ENCODE results near the gene KCNJ4.

Gene KCNJ4

GRCh38 chr22:38452373-38453065 is 2.5 kb downstream of the KCNJ4 start:
- no peak overlapping the region for H3K4me3 ChIP-seq (ENCODE audit: low read depth, low read length)
- no peak for DNase-seq (ENCODE audit: low read depth)
- TF ChIP-seq, protein P1, sequence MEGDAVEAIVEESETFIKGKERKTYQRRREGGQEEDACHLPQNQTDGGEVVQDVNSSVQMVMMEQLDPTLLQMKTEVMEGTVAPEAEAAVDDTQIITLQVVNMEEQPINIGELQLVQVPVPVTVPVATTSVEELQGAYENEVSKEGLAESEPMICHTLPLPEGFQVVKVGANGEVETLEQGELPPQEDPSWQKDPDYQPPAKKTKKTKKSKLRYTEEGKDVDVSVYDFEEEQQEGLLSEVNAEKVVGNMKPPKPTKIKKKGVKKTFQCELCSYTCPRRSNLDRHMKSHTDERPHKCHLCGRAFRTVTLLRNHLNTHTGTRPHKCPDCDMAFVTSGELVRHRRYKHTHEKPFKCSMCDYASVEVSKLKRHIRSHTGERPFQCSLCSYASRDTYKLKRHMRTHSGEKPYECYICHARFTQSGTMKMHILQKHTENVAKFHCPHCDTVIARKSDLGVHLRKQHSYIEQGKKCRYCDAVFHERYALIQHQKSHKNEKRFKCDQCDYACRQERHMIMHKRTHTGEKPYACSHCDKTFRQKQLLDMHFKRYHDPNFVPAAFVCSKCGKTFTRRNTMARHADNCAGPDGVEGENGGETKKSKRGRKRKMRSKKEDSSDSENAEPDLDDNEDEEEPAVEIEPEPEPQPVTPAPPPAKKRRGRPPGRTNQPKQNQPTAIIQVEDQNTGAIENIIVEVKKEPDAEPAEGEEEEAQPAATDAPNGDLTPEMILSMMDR (IDR thresholded peaks at IDR 0.05; ENCODE audit: control insufficient read depth, extremely low read depth, insufficient read depth) = no peak

DNA sequence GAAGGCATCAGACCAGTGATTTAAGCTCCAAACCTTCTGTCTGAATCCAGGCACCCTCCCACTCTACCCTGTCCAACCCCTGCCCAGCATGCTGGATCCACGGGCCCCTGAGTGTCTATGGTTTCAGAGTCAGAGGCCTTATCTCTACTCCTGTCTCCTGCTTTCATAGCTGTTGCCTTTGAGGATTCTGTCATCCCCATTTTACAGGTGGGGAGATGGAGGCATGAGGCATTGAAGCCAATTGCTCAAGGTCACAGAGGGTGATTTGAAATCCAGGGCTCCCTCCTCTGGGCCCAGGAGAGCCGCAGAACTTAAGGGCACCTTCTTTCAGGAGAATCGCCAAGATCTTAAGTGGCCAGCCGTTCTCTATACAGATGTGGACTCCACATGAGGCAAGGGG is 3.1 kb downstream of the KCNJ4 start:
- DNase-seq (ENCODE audit: low read depth) = no peak
- H3K4me3 ChIP-seq (ENCODE audit: low read depth, low read length) = no peak overlapping the region
- TF ChIP-seq, protein P1 (IDR thresholded peaks at IDR 0.05; ENCODE audit: control insufficient read depth, extremely low read depth, insufficient read depth) = no peak

GRCh38 chr22:38451404-38451803 is 3.6 kb downstream of the KCNJ4 start:
- no peak for DNase-seq (ENCODE audit: low read depth)
- TF ChIP-seq, protein P1 (IDR thresholded peaks at IDR 0.05; ENCODE audit: control insufficient read depth, extremely low read depth, insufficient read depth) = no peak
- H3K4me3 ChIP-seq (ENCODE audit: low read depth, low read length) = no peak overlapping the region

DNA sequence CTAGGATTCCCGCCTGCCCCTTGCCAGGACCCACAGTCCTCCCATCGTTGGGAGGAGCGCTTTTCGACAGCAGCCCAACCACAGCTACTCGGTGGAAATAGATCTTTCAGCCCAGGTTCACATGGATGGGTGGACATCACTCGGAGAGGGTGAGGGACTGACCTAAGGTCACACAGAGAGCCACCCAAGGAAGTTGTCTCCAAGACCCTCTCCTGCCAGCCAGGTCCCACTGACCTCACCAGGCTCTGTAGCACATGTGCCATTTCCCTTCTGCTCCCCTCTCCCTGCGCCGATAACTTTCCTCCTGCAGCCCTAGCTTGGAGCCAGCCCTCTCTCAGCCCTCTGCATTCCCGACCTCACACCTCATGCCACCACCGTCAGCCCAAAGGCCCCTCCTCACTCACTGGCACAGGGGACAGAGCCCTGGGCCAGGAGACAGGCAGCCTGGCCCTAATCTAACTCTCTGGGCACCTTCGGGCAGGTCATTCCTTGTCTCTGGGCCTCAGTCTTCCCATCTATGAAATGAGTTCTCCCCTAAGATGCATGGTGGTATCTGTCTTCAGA is 4.7 kb downstream of the KCNJ4 start:
- TF ChIP-seq, protein P1 (IDR thresholded peaks at IDR 0.05; ENCODE audit: control insufficient read depth, extremely low read depth, insufficient read depth) = no peak
- DNase-seq (ENCODE audit: low read depth) = no peak
- H3K4me3 ChIP-seq (ENCODE audit: low read depth, low read length) = no peak overlapping the region

DNA sequence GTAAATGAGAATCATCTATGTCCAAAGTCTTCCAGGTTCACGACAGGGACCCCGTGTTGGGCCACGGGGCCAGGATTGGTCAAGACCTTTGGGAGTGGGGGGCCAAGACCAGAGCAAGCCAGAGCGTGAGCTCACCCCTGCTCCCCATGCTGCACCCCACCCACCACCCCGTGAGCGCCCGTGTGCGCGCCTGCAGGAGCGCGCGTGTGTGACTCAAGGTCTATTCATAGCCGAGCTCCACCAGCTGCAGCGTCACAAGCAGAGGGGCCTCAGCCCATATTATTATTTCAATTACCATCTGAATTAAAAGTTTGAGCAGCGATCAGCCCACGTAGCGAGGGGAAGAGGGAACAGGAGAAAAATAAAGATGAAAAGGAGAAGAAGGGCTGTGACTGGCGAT is 5.2 kb downstream of the KCNJ4 start:
- TF ChIP-seq, protein P1 (IDR thresholded peaks at IDR 0.05; ENCODE audit: control insufficient read depth, extremely low read depth, insufficient read depth) = no peak
- no peak for DNase-seq (ENCODE audit: low read depth)
- H3K4me3 ChIP-seq (ENCODE audit: low read depth, low read length) = no peak overlapping the region

- DNase-seq (ENCODE audit: low read depth) = no peak
- no peak overlapping the region for H3K4me3 ChIP-seq (ENCODE audit: low read depth, low read length)
- TF ChIP-seq, protein P1 (IDR thresholded peaks at IDR 0.05; ENCODE audit: control insufficient read depth, extremely low read depth, insufficient read depth) = no peak
Observed at GRCh38 chr22:38448945-38449745, 5.9 kb downstream of the KCNJ4 start.
